Ishikawa (cell line): ENCODE results near the gene ARID3A.

Experiments
- EP300 ChIP-seq: IDR thresholded peaks from 2 replicates; pipeline ENCODE4 v1.6.1; 2012; ENCODE audit warnings: borderline replicate concordance
- ZBTB7A ChIP-seq: IDR thresholded peaks from 2 replicates; pipeline ENCODE4 v1.6.1; 2012; ENCODE audit warnings: low read depth

DNA sequence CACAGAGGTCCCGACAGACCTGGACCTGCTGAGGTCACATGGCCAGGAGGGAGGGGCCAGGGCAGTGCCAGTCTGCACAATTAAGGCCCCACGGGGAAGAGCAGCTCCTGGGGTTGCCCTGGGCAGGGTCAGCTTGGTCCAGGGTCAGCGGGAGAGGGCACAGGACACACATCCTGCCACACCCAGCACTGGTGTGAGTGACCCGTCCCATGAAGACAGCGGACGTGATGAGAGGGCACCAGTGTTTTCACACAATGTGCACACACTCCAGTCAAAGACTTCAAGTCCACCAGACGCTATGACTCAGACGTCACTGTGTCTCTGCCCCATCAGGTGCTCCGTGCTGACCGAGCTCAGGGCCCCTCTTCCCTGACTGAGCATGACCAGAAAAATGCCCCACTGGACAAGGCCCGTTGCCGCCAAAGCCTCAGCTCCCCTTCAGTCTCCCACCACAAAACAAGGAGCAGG lies 90.8 kb downstream of the ARID3A start:
- no peak for TF ChIP-seq ZBTB7A
- TF ChIP-seq EP300 = no peak
